GM12878 (cell line): ENCODE results near the gene PARS2. TPM values are rescaled to one million over a fixed set of nuclear protein-coding genes. Genes with fewer than 3 reads are reported as not detected.

Experiments used
- ASH2L ChIP-seq: fragments of 300-600, 200-600 bp; sonication (generic); IDR thresholded peaks from 2 replicates; pipeline ENCODE4 v1.6.1; 2017; ENCODE audit warnings: low read depth, mild to moderate bottlenecking, borderline replicate concordance
- BCLAF1 ChIP-seq: fragments of 450-650 bp; IDR thresholded peaks from 2 replicates; pipeline ENCODE4 v1.6.1; 2017; ENCODE audit warnings: antibody characterized with exemption, mild to moderate bottlenecking, moderate library complexity
- BHLHE40 ChIP-seq, 2 experiments: fragments of 450-650 bp in 1 of 2; IDR thresholded peaks; 2 replicates each; pipeline ENCODE4 v1.6.1; 2011 to 2017; ENCODE audit warnings: low read depth in 2 of 2, borderline replicate concordance in 1 of 2, improper control_type of control experiment in 1 of 2, low read length in 1 of 2, mild to moderate bottlenecking in 1 of 2
- BMI1 ChIP-seq: fragments of 450-650 bp; IDR thresholded peaks from 2 replicates; pipeline ENCODE4 v1.6.1; 2016; ENCODE audit warnings: mild to moderate bottlenecking, moderate library complexity, borderline replicate concordance
- CHD2 ChIP-seq: IDR thresholded peaks from 2 replicates; pipeline ENCODE4 v1.6.1; 2011; ENCODE audit warnings: low read depth, low read length, improper control_type of control experiment, borderline replicate concordance
- EP300 ChIP-seq, 2 experiments: fragments of 150-350 bp in 1 of 2; IDR thresholded peaks; 2 replicates each; pipeline ENCODE4 v1.6.1; 2011 to 2012; ENCODE audit warnings: low read depth in 2 of 2, low read length in 2 of 2, borderline replicate concordance in 1 of 2, improper control_type of control experiment in 1 of 2, inconsistent platforms in 1 of 2; ENCODE audit not compliant: control insufficient read depth in 1 of 2
- GATAD2B ChIP-seq: fragments of 450-650 bp; conservative IDR thresholded peaks from 2 replicates; pipeline ENCODE4 v1.6.1; 2017; ENCODE audit warnings: low read depth, mild to moderate bottlenecking, moderate library complexity
- MEF2B ChIP-seq: fragments of 450-650 bp; IDR thresholded peaks from 2 replicates; pipeline ENCODE4 v1.6.1; 2018; ENCODE audit warnings: mild to moderate bottlenecking, moderate library complexity; ENCODE audit not compliant: partially characterized antibody, poor library complexity, severe bottlenecking
- MTA2 ChIP-seq: fragments of 450-650 bp; IDR thresholded peaks from 2 replicates; pipeline ENCODE4 v1.6.1; 2016; ENCODE audit warnings: low read depth, mild to moderate bottlenecking, moderate library complexity
- POLR2AphosphoS2 ChIP-seq: IDR thresholded peaks from 2 replicates; pipeline ENCODE4 v1.6.1; 2011; ENCODE audit warnings: low read depth, mild to moderate bottlenecking, low read length, improper control_type of control experiment, moderate library complexity
- RAD21 ChIP-seq: IDR thresholded peaks from 2 replicates; pipeline ENCODE4 v1.6.1; 2011; ENCODE audit warnings: mild to moderate bottlenecking, low read depth, low read length, moderate library complexity; ENCODE audit not compliant: insufficient read depth
- RAD51 ChIP-seq: fragments of 450-650 bp; IDR thresholded peaks from 2 replicates; pipeline ENCODE4 v1.6.1; 2016; ENCODE audit warnings: moderate library complexity, mild to moderate bottlenecking, inconsistent platforms
- RFX5 ChIP-seq: IDR thresholded peaks from 2 replicates; pipeline ENCODE4 v1.6.1; 2011; ENCODE audit warnings: low read depth, low read length, improper control_type of control experiment
- SMC3 ChIP-seq: IDR thresholded peaks from 2 replicates; pipeline ENCODE4 v1.6.1; 2011; ENCODE audit warnings: low read length, improper control_type of control experiment, borderline replicate concordance
- SREBF2 ChIP-seq: IDR thresholded peaks from 2 replicates; pipeline ENCODE4 v1.6.1; 2012; ENCODE audit warnings: mild to moderate bottlenecking, low read length
- SUPT20H ChIP-seq: IDR thresholded peaks from 2 replicates; pipeline ENCODE4 v1.6.1; 2011; ENCODE audit warnings: low read depth, mild to moderate bottlenecking, low read length, moderate library complexity, borderline replicate concordance; ENCODE audit not compliant: control insufficient read depth
- TCF12 ChIP-seq: IDR thresholded peaks from 2 replicates; pipeline ENCODE4 v1.6.1; 2011; ENCODE audit warnings: low read depth, mild to moderate bottlenecking, low read length
- ZNF207 ChIP-seq: fragments of 450-650 bp; IDR thresholded peaks from 2 replicates; pipeline ENCODE4 v1.6.1; 2014; ENCODE audit warnings: antibody characterized with exemption, mild to moderate bottlenecking, borderline replicate concordance
- ZSCAN29 ChIP-seq: fragments of 450-650 bp; IDR thresholded peaks from 2 replicates; pipeline ENCODE4 v1.6.1; 2017; ENCODE audit warnings: mild to moderate bottlenecking, moderate library complexity
- polyA plus RNA-seq, 11 experiments: library from polyadenylated mRNA; depleted of rRNA in 4 of 11; unstranded in 6 of 11; stranded (reverse) in 5 of 11; fragments of >200 nt; fragmentation: Nextera tagmentation in 4 of 11; fragmentation: Illumina TruSeq in 1 of 11; extraction: Ambion mirVana in 4 of 11; extraction: Trizol in 1 of 11; gene quantifications; 1 replicate in 1 of 11; 2 replicates in 10 of 11; pipeline versions ENCODE4 v1.2.1 to v1.2.3, GENCODE V29; 2011 to 2016; ENCODE audit warnings: inconsistent platforms in 2 of 11, missing spikeins in 2 of 11, low read depth in 1 of 11
- total RNA-seq, 4 experiments: library from RNA; depleted of rRNA in 3 of 4; stranded (reverse); fragments of >200 nt in 3 of 4; fragmentation: Illumina TruSeq in 1 of 4; extraction: Trizol in 1 of 4; gene quantifications; 2 replicates each; pipeline versions ENCODE4 v1.2.1 to v1.2.3, GENCODE V29; 2013 to 2021
- TF ChIP-seq, protein P1 (sequence below): fragments of 450-650 bp; IDR thresholded peaks from 2 replicates; pipeline ENCODE4 v1.6.1; 2016; ENCODE audit warnings: mild to moderate bottlenecking, moderate library complexity, borderline replicate concordance
- TF ChIP-seq, protein P2 (sequence below): fragments of 450-650 bp; IDR thresholded peaks from 2 replicates; pipeline ENCODE4 v1.6.1; 2014; ENCODE audit warnings: mild to moderate bottlenecking

PARS2 gene
- total and polyA plus RNA-seq, 10 of the 15 experiments (the other 5 are each of a cell fraction or from before 2014, with no cell fraction given) = 3.7 to 12.2 (median 5.9) TPM

DNA sequence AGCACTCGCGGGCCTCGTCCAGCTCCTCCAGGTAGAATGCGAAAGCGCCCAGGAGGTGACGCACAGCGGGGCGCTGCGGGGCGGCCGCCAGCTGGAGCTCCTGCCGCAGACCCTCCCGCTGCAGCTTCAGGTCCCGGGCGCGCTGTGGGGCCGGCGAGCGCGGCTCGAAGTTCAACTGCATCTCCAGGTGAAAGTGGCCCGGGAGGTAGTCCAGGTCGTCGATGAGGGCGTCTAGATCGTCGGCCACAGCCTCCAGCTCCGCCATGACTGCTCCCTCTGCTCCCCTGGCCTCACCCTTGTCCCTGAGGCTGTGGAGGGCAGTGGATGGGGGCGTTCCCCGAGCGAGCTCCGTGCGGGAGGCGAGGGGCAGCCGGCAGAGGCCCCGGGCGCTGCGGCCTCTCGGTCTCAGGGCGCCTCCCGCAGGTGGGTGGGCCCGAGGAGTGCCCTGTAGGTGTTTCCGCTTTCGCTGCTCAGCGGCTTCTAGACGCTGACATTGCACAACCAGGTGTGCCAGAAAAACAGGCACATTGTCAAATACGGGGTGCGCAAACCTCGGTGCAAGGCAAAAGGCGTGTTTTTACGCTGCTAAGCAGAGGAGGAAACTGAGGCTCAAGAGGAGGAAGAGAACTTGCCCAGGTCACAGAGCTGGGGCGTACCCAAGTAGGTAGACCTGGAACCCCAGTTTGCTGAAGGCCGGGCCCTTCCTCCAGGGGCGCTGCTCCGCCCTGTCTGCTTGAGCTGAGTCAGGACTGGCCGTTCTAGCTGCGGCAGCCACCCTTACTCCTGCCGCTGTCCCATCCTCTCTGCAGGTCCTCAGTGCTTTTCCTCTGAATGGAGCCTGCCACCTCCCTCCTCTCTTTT is 36.8 kb upstream of the PARS2 start, which contains the start of gene TTC22 (continued):
- TF ChIP-seq, protein P1, sequence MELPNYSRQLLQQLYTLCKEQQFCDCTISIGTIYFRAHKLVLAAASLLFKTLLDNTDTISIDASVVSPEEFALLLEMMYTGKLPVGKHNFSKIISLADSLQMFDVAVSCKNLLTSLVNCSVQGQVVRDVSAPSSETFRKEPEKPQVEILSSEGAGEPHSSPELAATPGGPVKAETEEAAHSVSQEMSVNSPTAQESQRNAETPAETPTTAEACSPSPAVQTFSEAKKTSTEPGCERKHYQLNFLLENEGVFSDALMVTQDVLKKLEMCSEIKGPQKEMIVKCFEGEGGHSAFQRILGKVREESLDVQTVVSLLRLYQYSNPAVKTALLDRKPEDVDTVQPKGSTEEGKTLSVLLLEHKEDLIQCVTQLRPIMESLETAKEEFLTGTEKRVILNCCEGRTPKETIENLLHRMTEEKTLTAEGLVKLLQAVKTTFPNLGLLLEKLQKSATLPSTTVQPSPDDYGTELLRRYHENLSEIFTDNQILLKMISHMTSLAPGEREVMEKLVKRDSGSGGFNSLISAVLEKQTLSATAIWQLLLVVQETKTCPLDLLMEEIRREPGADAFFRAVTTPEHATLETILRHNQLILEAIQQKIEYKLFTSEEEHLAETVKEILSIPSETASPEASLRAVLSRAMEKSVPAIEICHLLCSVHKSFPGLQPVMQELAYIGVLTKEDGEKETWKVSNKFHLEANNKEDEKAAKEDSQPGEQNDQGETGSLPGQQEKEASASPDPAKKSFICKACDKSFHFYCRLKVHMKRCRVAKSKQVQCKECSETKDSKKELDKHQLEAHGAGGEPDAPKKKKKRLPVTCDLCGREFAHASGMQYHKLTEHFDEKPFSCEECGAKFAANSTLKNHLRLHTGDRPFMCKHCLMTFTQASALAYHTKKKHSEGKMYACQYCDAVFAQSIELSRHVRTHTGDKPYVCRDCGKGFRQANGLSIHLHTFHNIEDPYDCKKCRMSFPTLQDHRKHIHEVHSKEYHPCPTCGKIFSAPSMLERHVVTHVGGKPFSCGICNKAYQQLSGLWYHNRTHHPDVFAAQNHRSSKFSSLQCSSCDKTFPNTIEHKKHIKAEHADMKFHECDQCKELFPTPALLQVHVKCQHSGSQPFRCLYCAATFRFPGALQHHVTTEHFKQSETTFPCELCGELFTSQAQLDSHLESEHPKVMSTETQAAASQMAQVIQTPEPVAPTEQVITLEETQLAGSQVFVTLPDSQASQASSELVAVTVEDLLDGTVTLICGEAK = no peak
- TF ChIP-seq BHLHE40 (IDR thresholded peaks at IDR 0.05; ENCODE audit: borderline replicate concordance in 1 of 2, low read depth in 2 of 2, low read length in 1 of 2) (no peak; a peak in 1 of 4 replicates), BMI1 (no peak), SUPT20H (no peak), ZSCAN29 (no peak), CHD2 (no peak), EP300 (IDR thresholded peaks at IDR 0.05; ENCODE audit: borderline replicate concordance in 1 of 2, control insufficient read depth in 1 of 2, low read depth in 2 of 2, low read length in 2 of 2) (no peak), POLR2AphosphoS2 (no peak), MTA2 (no peak; the same call in 1 of the 2 replicates), GATAD2B (no peak), BCLAF1 (no peak), RFX5 (no peak), RAD21 (peak; percentile 55), SREBF2 (no peak), SMC3 (peak; percentile 28; the same call in 1 of the 2 replicates), RAD51 (no peak), ASH2L (no peak), ZNF207 (no peak; the same call in 1 of the 2 replicates), MEF2B (no peak), TCF12 (no peak)
- TF ChIP-seq, protein P2, sequence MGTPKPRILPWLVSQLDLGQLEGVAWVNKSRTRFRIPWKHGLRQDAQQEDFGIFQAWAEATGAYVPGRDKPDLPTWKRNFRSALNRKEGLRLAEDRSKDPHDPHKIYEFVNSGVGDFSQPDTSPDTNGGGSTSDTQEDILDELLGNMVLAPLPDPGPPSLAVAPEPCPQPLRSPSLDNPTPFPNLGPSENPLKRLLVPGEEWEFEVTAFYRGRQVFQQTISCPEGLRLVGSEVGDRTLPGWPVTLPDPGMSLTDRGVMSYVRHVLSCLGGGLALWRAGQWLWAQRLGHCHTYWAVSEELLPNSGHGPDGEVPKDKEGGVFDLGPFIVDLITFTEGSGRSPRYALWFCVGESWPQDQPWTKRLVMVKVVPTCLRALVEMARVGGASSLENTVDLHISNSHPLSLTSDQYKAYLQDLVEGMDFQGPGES = no peak
